ENCODE data around the gene RPS6KL1.

Gene RPS6KL1

GRCh38 chr14:74911704-74912103 lies 11.4 kb downstream of the RPS6KL1 start:
- no peak for DNase-seq

GRCh38 chr14:74911221-74911620 lies 11.8 kb downstream of the RPS6KL1 start:
- DNase-seq, result no peak

GRCh38 chr14:74910556-74910955 lies 12.5 kb downstream of the RPS6KL1 start:
- DNase-seq, result no peak

GRCh38 chr14:74909911-74910310 lies 13.1 kb downstream of the RPS6KL1 start:
- DNase-seq, result no peak

DNA sequence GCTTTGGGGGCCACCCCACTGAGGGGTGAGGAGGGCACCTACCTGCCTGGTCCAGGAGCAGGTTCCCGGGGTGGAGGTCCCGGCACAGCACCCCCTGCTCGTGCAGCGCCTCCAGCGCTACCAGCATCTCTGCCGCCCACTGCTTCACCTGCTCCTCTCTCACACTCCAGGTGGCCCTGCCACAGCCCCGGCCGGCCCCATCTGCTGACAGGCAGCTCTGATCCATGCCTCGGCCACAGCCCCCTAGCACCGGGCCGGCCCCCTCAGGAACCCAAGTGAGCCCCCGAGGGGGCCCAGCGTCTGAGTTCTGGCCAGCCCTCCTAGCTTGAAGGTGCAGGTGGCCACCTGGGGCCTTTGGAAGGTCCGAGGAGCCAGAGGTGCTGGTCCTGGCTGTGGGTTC lies 13.6 kb downstream of the RPS6KL1 start:
- DNase-seq, result no peak

- no peak for DNase-seq
Measured at GRCh38 chr14:74908861-74909341, 14.2 kb downstream of the RPS6KL1 start.

GRCh38 chr14:74907744-74908143 lies 15.3 kb downstream of the RPS6KL1 start:
- DNase-seq, result no peak

DNA sequence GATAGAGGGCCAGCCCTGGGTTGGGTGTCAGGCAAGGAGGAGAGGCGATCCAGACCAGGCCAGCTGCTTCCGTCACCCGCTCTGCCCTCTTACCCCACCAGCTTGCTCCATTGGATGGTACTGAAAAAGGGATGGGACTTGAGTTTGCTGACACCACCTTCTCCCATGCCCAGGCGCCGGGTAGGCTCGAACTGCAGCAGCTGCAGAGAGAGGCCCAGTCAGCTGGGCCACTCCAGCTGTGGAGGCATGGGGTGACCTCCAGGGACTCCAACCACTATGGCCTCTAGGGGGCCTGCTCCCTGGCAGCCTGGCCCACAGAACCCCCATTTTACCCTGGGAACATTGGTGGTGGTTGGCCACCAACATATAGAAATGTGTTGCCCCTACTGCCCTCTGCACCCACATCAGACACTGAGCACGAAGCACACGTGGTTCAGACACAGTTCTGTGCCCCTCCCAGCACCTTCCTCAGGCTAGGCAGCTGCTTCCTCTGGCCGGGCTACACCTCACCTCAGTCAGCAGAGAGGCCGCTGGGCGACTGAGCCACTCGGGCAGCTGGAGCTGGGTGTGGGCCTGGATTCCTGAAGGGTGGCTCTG lies 16.0 kb downstream of the RPS6KL1 start:
- DNase-seq, result no peak

- DNase-seq, result peak in 1 of 2 experiments; percentile 26
Measured at GRCh38 chr14:74905595-74906142, 17.4 kb downstream of the RPS6KL1 start.

DNA sequence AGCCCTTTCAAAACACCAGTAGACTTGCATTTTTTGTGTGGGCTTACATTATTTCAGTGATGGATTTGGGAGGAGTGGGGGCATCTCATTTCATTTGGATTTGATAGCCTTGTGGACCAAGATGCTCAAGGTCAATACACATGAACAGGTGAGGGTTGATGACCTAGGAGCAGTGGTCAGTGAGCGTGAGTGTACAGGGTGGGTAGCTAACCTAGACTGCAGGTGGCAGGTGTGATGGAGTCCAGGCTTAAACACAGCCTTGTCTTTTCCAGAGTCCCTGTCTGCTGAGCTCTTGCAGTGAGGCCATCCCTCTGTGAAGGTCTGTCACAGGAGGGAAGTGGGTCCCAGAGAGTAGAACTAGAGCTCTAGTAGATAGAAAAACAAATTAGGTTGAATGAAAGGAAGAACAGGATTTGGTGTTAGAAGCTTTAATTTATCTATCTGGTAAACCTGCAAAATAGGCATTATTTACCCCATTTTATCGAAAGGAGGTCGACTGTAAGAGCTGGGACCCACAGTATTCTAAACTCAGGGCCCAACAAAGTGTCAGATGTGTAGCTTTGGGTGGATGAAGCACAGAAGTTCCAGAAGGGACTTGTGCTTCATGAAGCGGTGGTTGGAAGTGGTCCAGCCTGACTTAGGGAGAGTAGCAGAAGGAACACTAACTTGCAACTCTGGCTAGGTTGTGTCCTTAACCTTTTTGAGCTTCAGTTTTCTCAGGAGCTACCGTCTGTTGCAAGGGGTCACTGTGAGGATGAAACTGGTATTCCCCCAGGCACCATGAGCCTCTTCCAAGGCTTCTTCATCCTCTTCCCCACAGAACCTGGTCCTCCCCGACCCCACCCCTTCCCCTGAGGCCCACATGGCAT lies 18.2 kb downstream of the RPS6KL1 start:
- DNase-seq, result no peak

GRCh38 chr14:74902941-74903705 lies 19.9 kb downstream of the RPS6KL1 start:
- no peak for DNase-seq

- no peak for DNase-seq
Measured at GRCh38 chr14:74898694-74899093, 24.4 kb downstream of the RPS6KL1 start.

- no peak for DNase-seq
Measured at GRCh38 chr14:74898083-74898482, 25.0 kb downstream of the RPS6KL1 start.

GRCh38 chr14:74897642-74898041 lies 25.4 kb downstream of the RPS6KL1 start:
- DNase-seq, result no peak

DNA sequence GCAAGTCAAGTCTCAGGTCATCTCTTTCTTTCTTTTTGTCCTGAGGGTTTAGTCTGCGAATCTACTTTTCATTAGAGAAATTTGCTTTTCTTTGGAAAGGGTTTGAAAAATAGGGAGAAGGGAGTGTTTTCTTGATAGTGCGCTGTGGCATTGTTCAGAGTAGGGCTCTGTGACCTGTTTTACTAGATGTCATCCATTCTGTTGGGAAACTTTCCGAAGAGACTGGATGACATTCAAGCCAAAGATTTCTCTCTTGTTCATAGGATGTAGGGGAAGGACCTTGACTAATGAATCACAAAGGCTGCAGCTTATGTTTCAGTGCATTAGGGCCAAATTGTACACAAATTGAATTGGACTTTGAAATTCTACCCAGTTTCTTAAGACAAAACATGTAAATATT lies 26.7 kb downstream of the RPS6KL1 start:
- DNase-seq, result no peak

DNA sequence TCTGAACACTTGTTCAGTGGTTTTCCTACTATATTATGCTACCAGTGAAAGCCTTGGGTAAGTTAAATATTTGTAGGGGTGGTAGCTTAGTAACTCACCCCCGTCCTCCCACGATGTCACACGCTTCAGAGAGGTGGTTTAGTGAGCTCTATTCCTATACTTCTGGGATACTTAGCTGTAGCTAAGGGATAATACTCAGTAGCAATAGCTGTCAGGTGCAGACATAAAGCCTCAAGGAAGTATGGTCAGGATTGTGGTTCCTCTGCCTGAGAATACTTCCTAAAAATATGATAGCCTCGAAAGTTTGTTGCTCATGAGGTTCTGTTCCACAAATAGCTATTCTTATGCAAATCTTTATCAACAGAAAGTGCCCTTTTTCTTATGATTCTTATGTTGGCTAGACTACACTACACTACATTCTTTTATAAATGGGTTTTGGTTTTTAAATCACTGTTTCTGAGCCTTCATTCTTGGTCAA lies 29.4 kb downstream of the RPS6KL1 start:
- DNase-seq, result no peak

- DNase-seq, result no peak
Measured at GRCh38 chr14:74892745-74893144, 30.3 kb downstream of the RPS6KL1 start.

GRCh38 chr14:74891870-74892269 lies 31.2 kb downstream of the RPS6KL1 start:
- DNase-seq, result no peak

- no peak for DNase-seq
Measured at GRCh38 chr14:74890262-74890661, 32.8 kb downstream of the RPS6KL1 start.

GRCh38 chr14:74888164-74889158 lies 34.6 kb downstream of the RPS6KL1 start:
- peak in 1 of 2 experiments; percentile 23 for DNase-seq

DNA sequence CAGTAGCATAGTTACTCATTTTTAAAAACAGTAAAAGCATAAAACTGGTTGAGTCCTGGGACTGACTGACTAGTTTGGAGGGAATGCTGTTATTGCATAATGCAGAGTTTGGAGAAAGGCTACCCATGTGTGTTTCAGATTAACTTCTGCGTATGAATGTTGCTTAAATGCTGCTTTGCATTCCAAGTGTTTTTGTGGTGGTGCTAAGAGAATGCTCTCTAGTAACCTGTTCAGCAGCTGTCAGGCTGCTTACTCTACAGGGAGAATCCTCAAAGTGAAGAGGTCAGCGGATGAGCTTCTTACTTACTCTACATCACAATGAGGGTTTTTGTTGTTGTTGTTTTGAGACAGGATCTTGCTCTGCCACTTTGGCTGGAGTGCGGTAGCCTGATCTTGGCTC lies 37.1 kb downstream of the RPS6KL1 start:
- no peak for DNase-seq
